T-cell (primary cell): ENCODE results near the gene TGM4. TPM values are rescaled to one million over a fixed set of nuclear protein-coding genes. Genes with fewer than 3 reads are reported as not detected.

Experiments used
- ATAC-seq, 4 experiments: fragments of 200-7000 bp in 3 of 4; fragments of 150-1000 bp in 1 of 4; cut with Tn5 transposase; replicated peaks in 1 of 4; 1 replicate in 3 of 4; 2 replicates in 1 of 4; pipeline ENCODE4 v1.10.0; 2021; ENCODE audit warnings: moderate library complexity in 3 of 4, mild to moderate bottlenecking in 2 of 4, moderate number of reproducible peaks in 1 of 4
- CTCF ChIA-PET, 2 donors: fragments of 300-600 bp; sonication (Branson Sonifier 250); formaldehyde crosslinking; loops; one replicate each; lab custom pipeline; 2022; ENCODE audit warnings: antibody characterized with exemption in 2 of 2; lab: Charles Lee
- POLR2A ChIA-PET, 2 donors: fragments of 300-600 bp; sonication (Branson Sonifier 250); formaldehyde crosslinking; loops; one replicate each; lab custom pipeline; 2022; ENCODE audit warnings: antibody characterized with exemption in 2 of 2; lab: Charles Lee
- DNase-seq, 35 experiments: peaks; one replicate each; pipeline versions ENCODE4 v3.0.0 to v3.0.0-alpha.2; 2013 to 2023
- H3K27ac ChIP-seq: one replicate; pipeline ENCODE4 v1.5.1; 2013; ENCODE audit warnings: low read length
- H3K27me3 ChIP-seq, 2 experiments: replicated peaks in 1 of 2; 1 replicate in 1 of 2; 2 replicates in 1 of 2; pipeline versions ENCODE4 v1.6.1 to v1.7.0; 2013; ENCODE audit warnings: low read length in 1 of 2, mixed read lengths in 1 of 2; ENCODE audit not compliant: control insufficient read depth in 2 of 2, insufficient read depth in 2 of 2; ENCODE audit errors: extremely low read depth in 1 of 2
- H3K36me3 ChIP-seq, 2 donors: 1 replicate in 1 of 2; 2 replicates in 1 of 2; pipeline versions ENCODE4 v1.6.1 to v1.7.0; 2013; ENCODE audit warnings: low read length in 1 of 2; ENCODE audit not compliant: control insufficient read depth in 2 of 2, insufficient read depth in 1 of 2; ENCODE audit errors: extremely low read depth in 1 of 2
- H3K4me1 ChIP-seq, 2 experiments: 1 replicate in 1 of 2; 2 replicates in 1 of 2; pipeline versions ENCODE4 v1.6.1 to v1.7.0; 2013; ENCODE audit warnings: low read length in 2 of 2, mixed read lengths in 1 of 2; ENCODE audit not compliant: insufficient read depth in 2 of 2, control insufficient read depth in 1 of 2; ENCODE audit errors: extremely low read depth in 1 of 2
- H3K4me3 ChIP-seq, 2 donors: 1 replicate in 1 of 2; 2 replicates in 1 of 2; pipeline versions ENCODE4 v1.5.1 to v1.7.0; 2013; ENCODE audit warnings: mild to moderate bottlenecking in 2 of 2, low read length in 1 of 2, moderate library complexity in 1 of 2; ENCODE audit not compliant: control insufficient read depth in 1 of 2; ENCODE audit errors: extremely low read depth in 1 of 2
- H3K9me3 ChIP-seq: 2 replicates; pipeline ENCODE4 v1.7.0; 2013
- H3K27ac Mint-ChIP-seq, 2 donors: one replicate each; pipeline ENCODE4 v1.8.0; 2020 to 2021; ENCODE audit warnings: mild to moderate bottlenecking in 2 of 2, mixed read lengths in 2 of 2
- H3K27me3 Mint-ChIP-seq, 2 donors: one replicate each; pipeline ENCODE4 v1.8.0; 2021 to 2022; ENCODE audit warnings: mixed read lengths in 2 of 2
- H3K36me3 Mint-ChIP-seq: one replicate; pipeline ENCODE4 v1.8.0; 2021; ENCODE audit warnings: mixed read lengths
- H3K4me1 Mint-ChIP-seq, 3 donors: one replicate each; pipeline ENCODE4 v1.8.0; 2020 to 2022; ENCODE audit warnings: mixed read lengths in 3 of 3, mild to moderate bottlenecking in 1 of 3
- H3K4me3 Mint-ChIP-seq, 3 donors: one replicate each; pipeline ENCODE4 v1.8.0; 2020 to 2022; ENCODE audit warnings: mild to moderate bottlenecking in 3 of 3, mixed read lengths in 3 of 3, moderate library complexity in 3 of 3
- H3K9me3 Mint-ChIP-seq, 3 donors: one replicate each; pipeline ENCODE4 v1.8.0; 2020 to 2022; ENCODE audit warnings: mixed read lengths in 3 of 3
- WGBS: methylation state at CpG from one replicate; pipeline ENCODE4 v1.1.5; 2013; ENCODE audit warnings: missing lambda C conversion rate; ENCODE audit not compliant: insufficient coverage; 5-methylcytosine and 5-hydroxymethylcytosine counted together
- total RNA-seq, 35 experiments: library from RNA in 6 of 35; stranded (reverse) in 6 of 35; fragments of 120-200 nt in 1 of 35; gene quantifications; one replicate each; pipeline versions ENCODE4 v1.2.1 to v1.2.4 and lab custom pipeline; 2013 to 2026

The TGM4 gene
- total RNA-seq, 5 donors from 2014 or later (not counting 1 experiment from before 2014, with no cell fraction given) = not detected

DNA sequence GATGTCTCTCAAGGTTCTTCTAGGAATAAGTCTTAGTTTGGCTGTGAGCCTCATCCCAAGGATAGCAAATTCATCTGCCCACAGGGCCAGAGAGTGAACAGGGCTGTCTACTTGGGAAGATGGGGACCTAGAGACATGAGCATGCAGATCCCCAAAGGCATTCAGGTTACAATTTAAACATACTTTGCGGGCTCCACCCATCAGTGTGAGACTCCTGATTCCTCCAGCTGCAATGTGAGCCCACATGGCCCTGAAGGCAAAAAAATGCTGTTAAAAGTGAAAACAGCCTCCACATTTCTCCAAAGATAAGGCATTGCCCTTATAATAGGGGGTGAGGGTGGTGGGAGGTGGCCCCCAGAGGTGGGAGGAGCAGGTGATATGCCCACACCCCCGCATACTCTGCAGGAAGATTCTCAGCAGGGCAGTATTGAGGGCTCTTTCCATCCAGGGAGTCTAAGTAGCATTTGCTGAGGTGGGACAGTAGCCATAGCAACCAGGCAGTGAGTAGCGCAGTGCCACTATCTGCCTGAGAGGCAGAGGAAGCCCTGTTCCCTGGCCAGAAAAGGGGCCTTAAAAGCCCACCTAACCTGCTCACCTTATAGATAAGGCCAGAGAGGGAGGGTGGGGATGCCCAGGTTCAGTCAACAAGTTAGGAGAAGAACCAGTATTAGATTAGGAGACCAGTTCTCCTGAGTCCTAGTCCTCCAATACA, 31.2 kb downstream of the TGM4 start:
- Mint-ChIP-seq H3K9me3 (peaks cover 0 to 4% (median 2%) of the 10 kb centered on the region in 3 donors), H3K36me3 (no peaks in the 10 kb centered on the region), H3K27ac (no peak overlapping the region), H3K4me3 (no peak overlapping the region), H3K4me1 (no peaks in the 10 kb centered on the region), H3K27me3 (peaks cover 17 to 29% of the 10 kb centered on the region in 2 donors)
- ChIA-PET POLR2A (no interaction called here), CTCF (no interaction called here)
- Histone ChIP-seq H3K27me3 (peaks cover 5 to 25% of the 10 kb centered on the region in 2 experiments), H3K27ac (no peak overlapping the region), H3K9me3 (no peaks in the 10 kb centered on the region), H3K36me3 (no peaks in the 10 kb centered on the region), H3K4me3 (no peak overlapping the region), H3K4me1 (no peaks in the 10 kb centered on the region)
- no peak for DNase-seq
- ATAC-seq = no peak
- 77% methylated on average over 1 of the region's 3 CpGs for WGBS

DNA sequence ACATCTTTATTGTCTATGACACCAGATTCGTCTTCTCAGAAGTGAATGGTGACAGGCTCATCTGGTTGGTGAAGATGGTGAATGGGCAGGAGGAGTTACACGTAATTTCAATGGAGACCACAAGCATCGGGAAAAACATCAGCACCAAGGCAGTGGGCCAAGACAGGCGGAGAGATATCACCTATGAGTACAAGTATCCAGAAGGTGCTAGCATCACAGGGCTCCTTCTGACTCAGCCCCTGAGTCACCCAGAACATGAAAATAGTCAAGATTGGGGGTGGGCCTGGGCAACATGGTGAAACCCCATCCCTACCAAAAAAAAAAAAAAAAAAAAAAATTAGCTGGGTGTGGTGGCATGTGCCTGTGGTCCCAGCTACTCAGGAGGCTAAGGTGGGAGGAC, 32.6 kb downstream of the TGM4 start:
- Mint-ChIP-seq H3K9me3 (peaks cover 0 to 4% (median 2%) of the 10 kb centered on the region in 3 donors), H3K4me1 (no peaks in the 10 kb centered on the region), H3K27ac (no peak overlapping the region), H3K36me3 (no peaks in the 10 kb centered on the region), H3K27me3 (peaks cover 24 to 28% of the 10 kb centered on the region in 2 donors), H3K4me3 (no peak overlapping the region)
- Histone ChIP-seq H3K27me3 (peaks cover 5 to 14% of the 10 kb centered on the region in 2 experiments), H3K4me1 (no peaks in the 10 kb centered on the region), H3K9me3 (no peaks in the 10 kb centered on the region), H3K4me3 (no peak overlapping the region), H3K27ac (no peak overlapping the region), H3K36me3 (no peaks in the 10 kb centered on the region)
- CTCF ChIA-PET = no interaction called here
- ATAC-seq (no peak), DNase-seq (no peak)
- POLR2A ChIA-PET = no interaction called here
- 90% methylated on average over 2 of the region's 4 CpGs for WGBS

DNA sequence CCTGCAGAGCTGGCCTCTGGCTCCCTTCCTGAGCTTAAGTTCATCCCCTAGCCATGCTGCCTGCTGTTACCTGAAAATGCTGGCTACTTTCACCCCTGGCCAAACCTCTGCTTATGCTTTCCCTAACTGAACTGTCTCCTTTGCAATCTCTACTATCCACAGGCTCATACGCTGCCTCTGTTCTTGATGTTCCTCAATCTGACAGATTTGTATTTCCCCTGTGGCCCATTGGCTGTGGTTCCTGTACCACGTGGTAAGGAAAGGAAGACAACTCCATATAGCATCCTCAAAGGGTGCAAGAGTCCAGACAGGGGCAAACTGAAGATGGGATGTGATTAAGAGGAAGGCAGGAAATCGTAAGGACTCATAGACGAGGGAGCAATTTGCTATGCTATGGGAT, 33.2 kb downstream of the TGM4 start:
- Mint-ChIP-seq H3K27me3 (peaks cover 24 to 26% of the 10 kb centered on the region in 2 donors), H3K9me3 (peaks cover 0 to 4% (median 2%) of the 10 kb centered on the region in 3 donors), H3K36me3 (no peaks in the 10 kb centered on the region), H3K4me3 (no peak overlapping the region), H3K4me1 (no peaks in the 10 kb centered on the region), H3K27ac (no peak overlapping the region)
- H3K27me3 ChIP-seq = peaks cover 5 to 14% of the 10 kb centered on the region in 2 experiments
- CTCF ChIA-PET = no interaction called here
- no peak overlapping the region for H3K27ac ChIP-seq
- no peaks in the 10 kb centered on the region for H3K4me1 ChIP-seq
- no peak overlapping the region for H3K4me3 ChIP-seq
- POLR2A ChIA-PET = no interaction called here
- ATAC-seq (no peak), DNase-seq (no peak)
- no CpG with 5 or more reads among the region's 4 CpGs for WGBS
- H3K36me3 ChIP-seq = no peaks in the 10 kb centered on the region
- H3K9me3 ChIP-seq = no peaks in the 10 kb centered on the region

DNA sequence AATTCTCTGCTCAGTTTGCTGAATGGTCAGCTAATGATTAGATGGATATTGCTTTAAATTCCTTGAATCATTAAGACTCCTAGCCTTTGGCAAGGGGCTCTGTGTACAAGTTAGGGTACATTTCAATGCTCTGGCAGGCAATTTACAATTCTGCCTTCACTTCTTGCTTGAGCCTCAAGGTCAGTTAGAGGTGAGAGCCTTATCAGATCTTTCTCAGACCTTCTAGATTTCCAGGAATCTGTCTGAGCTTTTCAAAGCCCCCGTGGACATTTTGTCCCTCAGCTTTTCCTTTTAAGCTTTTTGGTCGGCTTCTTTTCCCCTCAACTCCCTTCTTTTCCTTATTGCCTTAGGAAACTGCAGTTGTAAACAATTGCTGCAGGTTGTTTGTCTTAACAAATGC, 34.7 kb downstream of the TGM4 start:
- ChIA-PET POLR2A (no interaction called here), CTCF (interaction anchor here in 1 of 2 donors (1.2 kb wide), 1 partner anchor 376 kb away, joined by 3 read pairs; no protein-coding TSS in a partner anchor)
- WGBS = no CpG with 5 or more reads among the region's 2 CpGs
- Mint-ChIP-seq H3K4me1 (no peaks in the 10 kb centered on the region), H3K9me3 (peaks cover 0 to 4% (median 2%) of the 10 kb centered on the region in 3 donors), H3K36me3 (no peaks in the 10 kb centered on the region), H3K27ac (no peak overlapping the region), H3K4me3 (no peak overlapping the region), H3K27me3 (peaks cover 24 to 26% of the 10 kb centered on the region in 2 donors)
- no peak overlapping the region for H3K27ac ChIP-seq
- H3K36me3 ChIP-seq = no peaks in the 10 kb centered on the region
- no peaks in the 10 kb centered on the region for H3K9me3 ChIP-seq
- peaks cover 5 to 9% of the 10 kb centered on the region in 2 experiments for H3K27me3 ChIP-seq
- ATAC-seq (no peak), DNase-seq (no peak)
- no peaks in the 10 kb centered on the region for H3K4me1 ChIP-seq
- no peak overlapping the region for H3K4me3 ChIP-seq

DNA sequence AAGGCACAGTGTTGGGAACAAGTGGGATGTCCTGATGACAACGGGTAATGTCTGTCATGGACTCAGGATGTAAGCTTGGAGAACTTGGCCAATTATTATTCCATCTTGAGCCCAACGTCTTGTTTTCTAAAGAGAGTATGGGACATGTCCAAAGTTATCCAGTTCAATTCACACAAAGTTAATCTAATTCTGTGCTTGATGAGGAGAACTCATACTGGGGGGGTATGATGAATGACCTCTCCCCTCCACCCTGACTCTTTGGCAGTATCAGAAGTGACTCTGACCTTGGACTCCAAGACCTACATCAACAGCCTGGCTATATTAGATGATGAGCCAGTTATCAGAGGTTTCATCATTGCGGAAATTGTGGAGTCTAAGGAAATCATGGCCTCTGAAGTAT, 36.3 kb downstream of the TGM4 start:
- WGBS = no CpG with 5 or more reads among the region's 3 CpGs
- H3K36me3 ChIP-seq = no peaks in the 10 kb centered on the region
- Mint-ChIP-seq H3K4me3 (no peak overlapping the region), H3K9me3 (peaks cover 0 to 4% (median 2%) of the 10 kb centered on the region in 3 donors), H3K4me1 (no peaks in the 10 kb centered on the region), H3K36me3 (no peaks in the 10 kb centered on the region), H3K27ac (no peak overlapping the region), H3K27me3 (peaks cover 24 to 26% of the 10 kb centered on the region in 2 donors)
- H3K27me3 ChIP-seq = peaks cover 5 to 7% of the 10 kb centered on the region in 2 experiments
- ChIA-PET POLR2A (no interaction called here), CTCF (no interaction called here)
- H3K4me3 ChIP-seq = no peak overlapping the region
- H3K27ac ChIP-seq = no peak overlapping the region
- no peaks in the 10 kb centered on the region for H3K4me1 ChIP-seq
- no peak for ATAC-seq
- no peaks in the 10 kb centered on the region for H3K9me3 ChIP-seq
- DNase-seq = no peak

DNA sequence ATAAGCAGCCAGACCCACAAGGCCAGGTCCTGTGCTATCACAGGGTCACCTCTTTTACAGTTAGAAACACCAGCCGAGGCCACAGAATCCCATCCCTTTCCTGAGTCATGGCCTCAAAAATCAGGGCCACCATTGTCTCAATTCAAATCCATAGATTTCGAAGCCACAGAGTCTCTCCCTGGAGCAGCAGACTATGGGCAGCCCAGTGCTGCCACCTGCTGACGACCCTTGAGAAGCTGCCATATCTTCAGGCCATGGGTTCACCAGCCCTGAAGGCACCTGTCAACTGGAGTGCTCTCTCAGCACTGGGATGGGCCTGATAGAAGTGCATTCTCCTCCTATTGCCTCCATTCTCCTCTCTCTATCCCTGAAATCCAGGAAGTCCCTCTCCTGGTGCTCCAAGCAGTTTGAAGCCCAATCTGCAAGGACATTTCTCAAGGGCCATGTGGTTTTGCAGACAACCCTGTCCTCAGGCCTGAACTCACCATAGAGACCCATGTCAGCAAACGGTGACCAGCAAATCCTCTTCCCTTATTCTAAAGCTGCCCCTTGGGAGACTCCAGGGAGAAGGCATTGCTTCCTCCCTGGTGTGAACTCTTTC, 39.6 kb downstream of the TGM4 start:
- ATAC-seq (peak; percentile 68 to 79 (median 72)), DNase-seq (peak; percentile 14 to 80 (median 53))
- H3K9me3 ChIP-seq = no peaks in the 10 kb centered on the region
- peaks cover 4 to 5% of the 10 kb centered on the region in 2 donors for H3K36me3 ChIP-seq
- peaks cover under 1 to 3% of the 10 kb centered on the region in 2 experiments for H3K27me3 ChIP-seq
- Mint-ChIP-seq H3K36me3 (peaks cover 5% of the 10 kb centered on the region), H3K4me1 (no peaks in the 10 kb centered on the region), H3K4me3 (no peak overlapping the region), H3K27ac (no peak overlapping the region), H3K9me3 (peaks cover 0 to 4% (median under 1%) of the 10 kb centered on the region in 3 donors), H3K27me3 (peaks cover 17 to 20% of the 10 kb centered on the region in 2 donors)
- ChIA-PET POLR2A (interaction anchor here in 1 of 2 donors (0.6 kb wide), 1 partner anchor 122 kb away, joined by 3 read pairs; no protein-coding TSS in a partner anchor), CTCF (interaction anchor here (0.9 to 2.3 kb wide), 3 partner anchors 380 to 386 kb away, joined by 4 to 12 read pairs (median 10); no protein-coding TSS in a partner anchor)
- H3K4me3 ChIP-seq = no peak overlapping the region
- WGBS = 24% methylated on average over 3 of the region's 4 CpGs
- H3K27ac ChIP-seq = no peak overlapping the region
- no peaks in the 10 kb centered on the region for H3K4me1 ChIP-seq
